PC-3 (cell line): ENCODE results near the gene ACP7. TPM values are rescaled to one million over a fixed set of nuclear protein-coding genes. Genes with fewer than 3 reads are reported as not detected.

Source experiments
- ATAC-seq: fragments of 200-7000 bp; cut with Tn5 transposase; 2 replicates; pipeline ENCODE4 v1.9.1; 2020; ENCODE audit warnings: mild to moderate bottlenecking, moderate library complexity
- BruUV-seq: library from RNA; stranded (reverse); fragments of 400-500 nt; replicated peaks from 2 replicates; lab custom pipeline; 2021; lab: Mats Ljungman, UMichigan
- CTCF ChIA-PET: fragments of 300-600 bp; sonication (Branson Sonifier 250); formaldehyde crosslinking; loops from one replicate; lab custom pipeline; 2022; ENCODE audit warnings: antibody characterized with exemption; lab: Charles Lee
- POLR2A ChIA-PET: fragments of 300-600 bp; sonication (Branson Sonifier 250); formaldehyde crosslinking; loops from one replicate; lab custom pipeline; 2022; ENCODE audit warnings: antibody characterized with exemption; ENCODE audit not compliant: unreplicated experiment; lab: Charles Lee
- DNase-seq: peaks from one replicate; pipeline ENCODE4 v3.0.0-alpha.2; 2015
- H2AFZ ChIP-seq: fragments of 300-600 bp; sonication (generic); 2 replicates; pipeline ENCODE4 v1.6.0; 2016; ENCODE audit warnings: antibody characterized with exemption, low read length
- H3F3A ChIP-seq: fragments of 300-600 bp; sonication (generic); one replicate; pipeline ENCODE4 v1.6.0; 2017; ENCODE audit warnings: antibody characterized with exemption, low read length, control low read depth, mild to moderate bottlenecking; ENCODE audit not compliant: unreplicated experiment
- H3K27ac ChIP-seq: fragments of 300-600 bp; sonication (generic); 2 replicates; pipeline ENCODE4 v1.5.1; 2016; ENCODE audit warnings: mild to moderate bottlenecking, low read length
- H3K27me3 ChIP-seq: fragments of 300-600 bp; sonication (generic); 2 replicates; pipeline ENCODE4 v1.6.1; 2016; ENCODE audit warnings: low read length, mixed read lengths
- H3K36me3 ChIP-seq: fragments of 300-600 bp; sonication (generic); 2 replicates; pipeline ENCODE4 v1.6.1; 2016; ENCODE audit warnings: low read depth, mixed run types, low read length, mixed read lengths
- H3K4me1 ChIP-seq: fragments of 300-600 bp; sonication (generic); 2 replicates; pipeline ENCODE4 v1.5.1; 2016; ENCODE audit warnings: low read length; ENCODE audit not compliant: insufficient read depth
- H3K4me2 ChIP-seq: fragments of 300-600 bp; sonication (generic); 2 replicates; pipeline ENCODE4 v1.6.0; 2016; ENCODE audit warnings: low read length
- H3K4me3 ChIP-seq: fragments of 300-600 bp; sonication (generic); 2 replicates; pipeline ENCODE4 v1.5.1; 2016; ENCODE audit warnings: mild to moderate bottlenecking, low read length, mixed read lengths
- H3K79me2 ChIP-seq: fragments of 300-600 bp; sonication (generic); 2 replicates; pipeline ENCODE4 v1.6.1; 2017; ENCODE audit warnings: low read length, mixed read lengths
- H3K9ac ChIP-seq: fragments of 300-600 bp; sonication (generic); 2 replicates; pipeline ENCODE4 v1.6.0; 2016; ENCODE audit warnings: mild to moderate bottlenecking, low read length
- H3K9me2 ChIP-seq: fragments of 300-600 bp; sonication (generic); replicated peaks from 2 replicates; pipeline ENCODE4 v1.6.1; 2016; ENCODE audit warnings: mixed run types, low read length, mixed read lengths
- H3K9me3 ChIP-seq: fragments of 300-600 bp; sonication (generic); 2 replicates; pipeline ENCODE4 v1.6.1; 2016; ENCODE audit warnings: low read length, mixed read lengths
- H4K20me1 ChIP-seq: fragments of 300-600 bp; sonication (generic); 2 replicates; pipeline ENCODE4 v1.6.1; 2016; ENCODE audit warnings: low read length, mixed read lengths
- CTCF ChIP-seq: fragments of 300-600 bp; sonication (generic); conservative IDR thresholded peaks from 2 replicates; pipeline ENCODE4 v1.5.1; 2017; ENCODE audit warnings: antibody characterized with exemption, low read depth, mild to moderate bottlenecking, low read length
- EZH2 ChIP-seq: fragments of 300-600 bp; sonication (generic); IDR thresholded peaks from one replicate; pipeline ENCODE4 v1.6.1; 2017; ENCODE audit warnings: antibody characterized with exemption, mild to moderate bottlenecking, low read length; ENCODE audit not compliant: unreplicated experiment
- EZH2phosphoT487 ChIP-seq: fragments of 300-600 bp; sonication (generic); IDR thresholded peaks from 2 replicates; pipeline ENCODE4 v1.6.1; 2018; ENCODE audit warnings: mild to moderate bottlenecking, antibody characterized with exemption, low read length, borderline replicate concordance
- intact Hi-C: fragments of 100-400 bp; cut with micrococcal nuclease; formaldehyde crosslinking; loops from 2 replicates; pipeline ENCODE4 v1.9.0; 2023
- total RNA-seq: library from RNA; depleted of rRNA; stranded (reverse); fragments of >200 nt; gene quantifications from 2 replicates; pipeline ENCODE4 v1.2.3, GENCODE V29; 2014

The ACP7 gene
- total RNA-seq, 1 experiment from 2014 or later, result 5.0 TPM

- no peak overlapping the region for H3K27ac ChIP-seq
- ChIA-PET POLR2A (no interaction called here), CTCF (no interaction called here)
- no peaks in the 10 kb centered on the region for H3F3A ChIP-seq
- ATAC-seq, result no peak
- no peaks in the 10 kb centered on the region for H3K79me2 ChIP-seq
- no peaks in the 10 kb centered on the region for H3K9me2 ChIP-seq
- no TSS peak for BruUV-seq
- no peaks in the 10 kb centered on the region for H4K20me1 ChIP-seq
- no peak overlapping the region for H3K4me3 ChIP-seq
- no peaks in the 10 kb centered on the region for H3K9me3 ChIP-seq
- no peak overlapping the region for H3K4me2 ChIP-seq
- TF ChIP-seq CTCF (no peak), EZH2 (no peak)
- H3K9ac ChIP-seq, result no peak overlapping the region
- H3K27me3 ChIP-seq, result no peaks in the 10 kb centered on the region
- H3K36me3 ChIP-seq, result no peaks in the 10 kb centered on the region
- intact Hi-C loops, result loop anchor here (10.0 kb wide), 1 partner anchor 57 kb away; no protein-coding TSS in a partner anchor
- H3K4me1 ChIP-seq, result no peaks in the 10 kb centered on the region
- H2AFZ ChIP-seq, result no peak overlapping the region
- no peak for DNase-seq
These were observed 26.6 kb upstream of the ACP7 start for GRCh38 chr19:39057615-39058014.

GRCh38 chr19:39059302-39059701, 24.9 kb upstream of the ACP7 start:
- Histone ChIP-seq H3K27ac (no peak overlapping the region), H3K9ac (no peak overlapping the region), H3K4me1 (peaks cover 1% of the 10 kb centered on the region; the same call in 1 of the 2 replicates), H3F3A (no peaks in the 10 kb centered on the region), H2AFZ (no peak overlapping the region), H3K4me3 (no peak overlapping the region), H3K36me3 (no peaks in the 10 kb centered on the region), H3K9me3 (no peaks in the 10 kb centered on the region), H3K79me2 (no peaks in the 10 kb centered on the region), H3K4me2 (no peak overlapping the region), H3K9me2 (no peaks in the 10 kb centered on the region), H4K20me1 (no peaks in the 10 kb centered on the region), H3K27me3 (no peaks in the 10 kb centered on the region)
- no peak for TF ChIP-seq EZH2
- TF ChIP-seq EZH2phosphoT487, result no peak
- no peak for TF ChIP-seq CTCF
- intact Hi-C loops, result loop anchor here (10.0 kb wide), 1 partner anchor 55 kb away; no protein-coding TSS in a partner anchor
- CTCF ChIA-PET, result no interaction called here
- POLR2A ChIA-PET, result no interaction called here
- ATAC-seq (no peak), DNase-seq (no peak)
- BruUV-seq, result no TSS peak

- CTCF ChIA-PET, result no interaction called here
- POLR2A ChIA-PET, result no interaction called here
- DNase-seq, result no peak
- Histone ChIP-seq H3K79me2 (no peaks in the 10 kb centered on the region), H3K9me3 (no peaks in the 10 kb centered on the region), H3K9ac (no peak overlapping the region), H3F3A (no peaks in the 10 kb centered on the region), H3K4me1 (peaks cover 3% of the 10 kb centered on the region; the same call in 1 of the 2 replicates), H3K4me3 (no peak overlapping the region), H2AFZ (no peak overlapping the region), H4K20me1 (no peaks in the 10 kb centered on the region), H3K27ac (no peak overlapping the region), H3K36me3 (no peaks in the 10 kb centered on the region), H3K27me3 (no peaks in the 10 kb centered on the region), H3K4me2 (no peak overlapping the region), H3K9me2 (no peaks in the 10 kb centered on the region)
- no TSS peak for BruUV-seq
- TF ChIP-seq CTCF, result no peak
- TF ChIP-seq EZH2, result no peak
- no peak for TF ChIP-seq EZH2phosphoT487
- intact Hi-C loops, result no loop called here
- no peak for ATAC-seq
These were observed 24.0 kb upstream of the ACP7 start for GRCh38 chr19:39060171-39060570.
